ENCODE measurements around the gene ACKR4.

- TF ChIP-seq, protein P1, sequence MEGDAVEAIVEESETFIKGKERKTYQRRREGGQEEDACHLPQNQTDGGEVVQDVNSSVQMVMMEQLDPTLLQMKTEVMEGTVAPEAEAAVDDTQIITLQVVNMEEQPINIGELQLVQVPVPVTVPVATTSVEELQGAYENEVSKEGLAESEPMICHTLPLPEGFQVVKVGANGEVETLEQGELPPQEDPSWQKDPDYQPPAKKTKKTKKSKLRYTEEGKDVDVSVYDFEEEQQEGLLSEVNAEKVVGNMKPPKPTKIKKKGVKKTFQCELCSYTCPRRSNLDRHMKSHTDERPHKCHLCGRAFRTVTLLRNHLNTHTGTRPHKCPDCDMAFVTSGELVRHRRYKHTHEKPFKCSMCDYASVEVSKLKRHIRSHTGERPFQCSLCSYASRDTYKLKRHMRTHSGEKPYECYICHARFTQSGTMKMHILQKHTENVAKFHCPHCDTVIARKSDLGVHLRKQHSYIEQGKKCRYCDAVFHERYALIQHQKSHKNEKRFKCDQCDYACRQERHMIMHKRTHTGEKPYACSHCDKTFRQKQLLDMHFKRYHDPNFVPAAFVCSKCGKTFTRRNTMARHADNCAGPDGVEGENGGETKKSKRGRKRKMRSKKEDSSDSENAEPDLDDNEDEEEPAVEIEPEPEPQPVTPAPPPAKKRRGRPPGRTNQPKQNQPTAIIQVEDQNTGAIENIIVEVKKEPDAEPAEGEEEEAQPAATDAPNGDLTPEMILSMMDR (IDR thresholded peaks at IDR 0.05; ENCODE audit: borderline replicate concordance, extremely low read depth, low read length, poor library complexity, severe bottlenecking): no peak
- TF ChIP-seq EZH2 (IDR thresholded peaks at IDR 0.05; ENCODE audit: borderline replicate concordance, low read depth, low read length, severe bottlenecking): no peak
These were observed 27.1 kb upstream of the ACKR4 start for GRCh38 chr3:132570016-132570415.

Measured in DND-41 (cell line).